GM18517 (cell line): Measurements from ENCODE around the gene LIN28B.
"Not testable (repeated sequence)": the region's sequence is repeated elsewhere in the genome, so short reads cannot be mapped to it uniquely, and the experiment has no call there.

Experiments
- ATAC-seq: cut with Tn5 transposase; IDR thresholded peaks from one replicate; pipeline ENCODE4 v1.9.1; 2021; ENCODE audit warnings: mild to moderate bottlenecking, moderate library complexity; ENCODE audit not compliant: unreplicated experiment

The LIN28B gene

GRCh38 chr6:105005451-105005850, 48.5 kb downstream of the LIN28B start:
- no peak for ATAC-seq

- not testable (repeated sequence) for ATAC-seq
Observed at GRCh38 chr6:105013459-105013858, 56.6 kb downstream of the LIN28B start.

GRCh38 chr6:105014448-105014847, 57.5 kb downstream of the LIN28B start:
- no peak for ATAC-seq

- ATAC-seq, result no peak
Observed at GRCh38 chr6:105014954-105015353, 58.0 kb downstream of the LIN28B start.

GRCh38 chr6:105015482-105015881, 58.6 kb downstream of the LIN28B start:
- ATAC-seq, result no peak

GRCh38 chr6:105019285-105019684, 62.4 kb downstream of the LIN28B start:
- ATAC-seq, result no peak

GRCh38 chr6:105021399-105021798, 64.5 kb downstream of the LIN28B start:
- no peak for ATAC-seq

GRCh38 chr6:105022416-105022815, 65.5 kb downstream of the LIN28B start:
- no peak for ATAC-seq

GRCh38 chr6:105024803-105025202, 67.9 kb downstream of the LIN28B start:
- no peak for ATAC-seq

GRCh38 chr6:105028898-105029297, 72.0 kb downstream of the LIN28B start:
- ATAC-seq, result no peak

GRCh38 chr6:105029581-105029980, 72.7 kb downstream of the LIN28B start:
- no peak for ATAC-seq

- no peak for ATAC-seq
Observed at GRCh38 chr6:105034470-105034869, 77.6 kb downstream of the LIN28B start.

- no peak for ATAC-seq
Observed at GRCh38 chr6:105035299-105035698, 78.4 kb downstream of the LIN28B start.

GRCh38 chr6:105036351-105036750, 79.4 kb downstream of the LIN28B start:
- no peak for ATAC-seq

GRCh38 chr6:105038259-105038658, 81.4 kb downstream of the LIN28B start:
- ATAC-seq, result no peak

- no peak for ATAC-seq
Observed at GRCh38 chr6:105041880-105042279, 85.0 kb downstream of the LIN28B start.

GRCh38 chr6:105042648-105043047, 85.7 kb downstream of the LIN28B start:
- ATAC-seq, result no peak

GRCh38 chr6:105043979-105044378, 87.1 kb downstream of the LIN28B start:
- no peak for ATAC-seq

GRCh38 chr6:105045526-105045925, 88.6 kb downstream of the LIN28B start:
- ATAC-seq, result no peak

- ATAC-seq, result no peak
Observed at GRCh38 chr6:105051941-105052471, 95.1 kb downstream of the LIN28B start.

GRCh38 chr6:105056646-105057045, 99.7 kb downstream of the LIN28B start:
- no peak for ATAC-seq

GRCh38 chr6:105057160-105057559, 100.3 kb downstream of the LIN28B start:
- no peak for ATAC-seq

- ATAC-seq, result no peak
Observed at GRCh38 chr6:105058316-105058715, 101.4 kb downstream of the LIN28B start.
